Endodermal cell (in vitro differentiated cells): ENCODE measurements around the gene RIPK3. TPM values are rescaled to one million over a fixed set of nuclear protein-coding genes. Genes with fewer than 3 reads are reported as not detected.

Experiments used
- DNase-seq: peaks from one replicate; pipeline ENCODE4 v3.0.0-alpha.2; 2017
- H3K27ac ChIP-seq: 2 replicates; pipeline ENCODE4 v1.5.1; 2013; ENCODE audit warnings: mild to moderate bottlenecking, low read depth, low read length, moderate library complexity
- H3K27me3 ChIP-seq: 2 replicates; pipeline ENCODE4 v1.6.1; 2013; ENCODE audit warnings: mild to moderate bottlenecking, low read length, moderate library complexity; ENCODE audit not compliant: insufficient read depth, control insufficient read depth, poor library complexity, severe bottlenecking
- H3K36me3 ChIP-seq: 2 replicates; pipeline ENCODE4 v1.7.0; 2013; ENCODE audit warnings: mild to moderate bottlenecking, low read length, moderate library complexity; ENCODE audit not compliant: control insufficient read depth, insufficient read depth
- H3K4me1 ChIP-seq: one replicate; pipeline ENCODE4 v1.7.0; 2013; ENCODE audit warnings: low read length; ENCODE audit not compliant: control insufficient read depth, insufficient read depth
- H3K4me3 ChIP-seq: 2 replicates; pipeline ENCODE4 v1.5.1; 2013; ENCODE audit warnings: mild to moderate bottlenecking, low read length, moderate library complexity
- H3K9ac ChIP-seq: 2 replicates; pipeline ENCODE4 v1.6.1; 2013; ENCODE audit warnings: mild to moderate bottlenecking, low read length, moderate library complexity; ENCODE audit not compliant: poor library complexity, severe bottlenecking; ENCODE audit errors: extremely low read depth
- H3K9me3 ChIP-seq: 2 replicates; pipeline ENCODE4 v1.6.1; 2013; ENCODE audit warnings: mild to moderate bottlenecking, low read length, moderate library complexity; ENCODE audit not compliant: control insufficient read depth
- H3K27ac Mint-ChIP-seq: 2 replicates; pipeline ENCODE4 v1.8.0; 2020; ENCODE audit warnings: mixed read lengths
- H3K27me3 Mint-ChIP-seq: 2 replicates; pipeline ENCODE4 v1.8.0; 2021; ENCODE audit warnings: mild to moderate bottlenecking, mixed read lengths; ENCODE audit not compliant: insufficient read depth
- H3K36me3 Mint-ChIP-seq: 2 replicates; pipeline ENCODE4 v1.8.0; 2020; ENCODE audit warnings: low read depth, mixed read lengths
- H3K4me1 Mint-ChIP-seq: 2 replicates; pipeline ENCODE4 v1.8.0; 2020; ENCODE audit warnings: mixed read lengths
- H3K4me3 Mint-ChIP-seq: 2 replicates; pipeline ENCODE4 v1.8.0; 2020; ENCODE audit warnings: mild to moderate bottlenecking, moderate library complexity, mixed read lengths
- H3K9me3 Mint-ChIP-seq: 2 replicates; pipeline ENCODE4 v1.8.0; 2020; ENCODE audit warnings: mild to moderate bottlenecking, mixed read lengths
- CTCF ChIP-seq: fragments of 200-600 bp; sonication (generic); conservative IDR thresholded peaks from 2 replicates; pipeline ENCODE4 v1.5.0; 2021; ENCODE audit warnings: antibody characterized with exemption, mild to moderate bottlenecking
- WGBS, 2 experiments: methylation state at CpG; one replicate each; pipeline versions ENCODE4 v1.1.5 to v1.1.7; 2013; ENCODE audit warnings: missing lambda C conversion rate in 2 of 2, mixed read lengths in 1 of 2; ENCODE audit not compliant: insufficient coverage in 1 of 2, insufficient read length in 1 of 2; 5-methylcytosine and 5-hydroxymethylcytosine counted together
- total RNA-seq, 2 donors: library from RNA; stranded (reverse); fragmentation: NEBNext Ultra II Directional in 1 of 2; extraction: Animal tissue kit (Norgen Biotek cat#: 25700) in 1 of 2; gene quantifications; 2 replicates in 1 of 2; 3 replicates in 1 of 2; pipeline ENCODE4 v1.2.1, GENCODE V29; 2021

The RIPK3 gene
- total RNA-seq, 2 donors from 2014 or later, result not detected

DNA sequence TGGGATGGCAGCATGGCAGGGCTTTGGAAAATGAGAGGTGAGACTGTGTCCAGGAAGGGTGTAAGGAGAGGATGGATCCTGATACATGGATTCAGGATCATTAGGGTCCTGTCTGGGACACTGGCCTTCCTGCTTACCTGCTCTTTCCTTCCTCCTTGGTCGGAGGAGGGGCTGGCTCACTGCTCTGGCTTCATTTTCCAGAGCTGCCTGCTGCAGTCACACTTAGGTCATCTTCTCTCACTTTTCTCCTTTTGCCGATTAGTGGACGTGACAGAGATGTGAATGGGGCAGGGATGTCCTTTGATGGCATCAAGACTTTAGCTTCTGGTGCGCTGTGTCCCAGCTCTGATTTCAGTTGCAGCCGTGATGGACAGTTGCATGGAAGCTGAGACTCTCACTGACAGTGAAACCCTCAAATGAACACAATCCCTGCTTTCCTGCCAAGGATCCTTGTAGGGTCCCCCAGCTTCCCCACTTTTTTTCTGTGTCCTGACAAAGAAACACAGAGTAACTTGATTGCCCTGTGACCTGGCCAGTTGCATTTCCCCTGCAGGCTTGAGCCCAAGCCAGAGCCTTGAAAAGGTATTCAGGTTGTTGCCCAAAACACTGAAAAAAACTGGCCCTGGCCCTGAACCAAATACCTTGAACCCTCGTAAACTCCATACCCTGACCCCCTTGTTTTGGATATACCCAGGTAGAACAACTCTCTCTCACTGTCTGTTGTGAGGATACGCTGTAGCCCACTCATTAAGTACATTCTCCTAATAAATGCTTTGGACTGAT lies 31.3 kb downstream of the RIPK3 start:
- Histone ChIP-seq H3K4me1 (no peaks in the 10 kb centered on the region), H3K9ac (no peak overlapping the region), H3K27ac (no peak overlapping the region), H3K27me3 (no peaks in the 10 kb centered on the region), H3K36me3 (peaks cover 46% of the 10 kb centered on the region), H3K4me3 (no peak overlapping the region), H3K9me3 (no peaks in the 10 kb centered on the region)
- WGBS, 2 experiments, result 86 to 90% methylated on average over 7 of the region's 7 CpGs
- no peaks in the 10 kb centered on the region for H3K9me3 Mint-ChIP-seq
- no peak for DNase-seq
- H3K4me3 Mint-ChIP-seq, result no peak overlapping the region
- no peaks in the 10 kb centered on the region for H3K27me3 Mint-ChIP-seq
- peaks cover 10% of the 10 kb centered on the region for H3K4me1 Mint-ChIP-seq
- H3K36me3 Mint-ChIP-seq, result peaks cover 46% of the 10 kb centered on the region
- H3K27ac Mint-ChIP-seq, result no peak overlapping the region
- TF ChIP-seq CTCF, result peak; percentile 36

DNA sequence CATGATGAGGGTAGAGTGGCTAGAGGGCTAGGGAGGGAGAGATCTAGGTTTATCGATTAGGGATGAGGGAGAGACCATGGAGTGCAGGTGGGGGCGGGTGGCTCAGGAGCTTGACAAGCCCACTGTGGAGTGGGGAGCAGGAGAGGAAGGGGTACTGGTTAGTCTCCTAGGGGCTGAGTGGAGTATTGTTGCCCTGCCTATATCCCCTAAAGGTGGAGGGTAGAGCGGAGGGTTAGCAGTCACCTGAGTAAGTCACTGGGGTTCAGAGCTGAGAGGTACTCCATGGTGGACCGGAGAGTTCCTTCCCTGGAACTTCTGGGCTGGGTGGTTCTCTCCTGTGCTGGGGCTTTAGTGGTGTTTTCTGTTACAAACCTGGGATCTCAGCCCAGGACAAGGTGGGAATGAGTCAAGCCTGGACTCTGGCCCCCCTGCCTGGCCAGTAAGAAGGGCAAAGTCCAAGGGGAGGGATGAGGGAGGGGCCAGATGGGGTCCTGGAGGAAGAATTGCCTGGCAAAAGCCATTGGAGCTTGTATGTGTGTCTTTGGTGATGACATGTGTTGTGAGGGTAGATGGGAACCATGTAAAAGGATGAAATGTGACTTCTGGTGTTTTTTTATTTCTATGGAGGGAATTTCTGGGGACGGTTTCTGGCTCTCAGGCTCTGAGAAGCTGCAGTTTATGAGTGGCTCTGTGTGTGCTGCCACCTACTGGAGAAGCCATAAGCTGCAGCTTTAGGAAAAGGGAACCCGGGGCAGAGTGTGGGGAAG lies 32.0 kb downstream of the RIPK3 start, which contains the start of gene CIDEB:
Gene CIDEB, minus strand, starts transcription at position 403 of the 767 bp plus-strand sequence. Its CDS starts 119 bp downstream, at position 284.
- Mint-ChIP-seq H3K4me1 (peaks cover 10% of the 10 kb centered on the region), H3K36me3 (peaks cover 54% of the 10 kb centered on the region), H3K27ac (peak within 1 kb of the TSS; percentile 81), H3K4me3 (peak within 1 kb of the TSS; percentile 34), H3K9me3 (no peaks in the 10 kb centered on the region), H3K27me3 (no peaks in the 10 kb centered on the region)
- WGBS, 2 experiments, result 62 to 69% methylated on average over 5 to 6 of the region's 6 CpGs
- Histone ChIP-seq H3K4me3 (peak within 1 kb of the TSS; percentile 44), H3K27me3 (no peaks in the 10 kb centered on the region), H3K9me3 (no peaks in the 10 kb centered on the region), H3K9ac (no peak within 1 kb of the TSS), H3K36me3 (peaks cover 54% of the 10 kb centered on the region), H3K4me1 (no peaks in the 10 kb centered on the region), H3K27ac (no peak within 1 kb of the TSS)
- DNase-seq, result peak; percentile 91
- peak; percentile 98 for TF ChIP-seq CTCF

GRCh38 chr14:24307156-24307574 lies 32.6 kb downstream of the RIPK3 start:
- Mint-ChIP-seq H3K36me3 (peaks cover 60% of the 10 kb centered on the region), H3K27me3 (no peaks in the 10 kb centered on the region), H3K4me1 (peaks cover 10% of the 10 kb centered on the region), H3K9me3 (no peaks in the 10 kb centered on the region), H3K27ac (peak overlapping the region; percentile 81), H3K4me3 (peak overlapping the region; percentile 34)
- no peak for TF ChIP-seq CTCF
- H3K9ac ChIP-seq, result no peak overlapping the region
- H3K9me3 ChIP-seq, result no peaks in the 10 kb centered on the region
- no peaks in the 10 kb centered on the region for H3K27me3 ChIP-seq
- 82 to 85% methylated on average over 11 of the region's 11 CpGs for WGBS, 2 experiments
- H3K4me1 ChIP-seq, result no peaks in the 10 kb centered on the region
- DNase-seq, result no peak
- peaks cover 60% of the 10 kb centered on the region for H3K36me3 ChIP-seq
- H3K4me3 ChIP-seq, result peak overlapping the region; percentile 44
- H3K27ac ChIP-seq, result no peak overlapping the region
